Activated naive CD4-positive, alpha-beta T cell treated with anti-CD3 and anti-CD28 coated beads, Interleukin-2, amount 50 U/mL, for 16 hours (primary cell): ENCODE measurements around the gene GOLGA6L26.
"Not testable (repeated sequence)": the region's sequence is repeated elsewhere in the genome, so short reads cannot be mapped to it uniquely, and the experiment has no call there.

ENCODE experiments used
- DNase-seq: peaks from one replicate; pipeline ENCODE4 v3.0.0-alpha.2; 2020

Gene GOLGA6L26, protein sequence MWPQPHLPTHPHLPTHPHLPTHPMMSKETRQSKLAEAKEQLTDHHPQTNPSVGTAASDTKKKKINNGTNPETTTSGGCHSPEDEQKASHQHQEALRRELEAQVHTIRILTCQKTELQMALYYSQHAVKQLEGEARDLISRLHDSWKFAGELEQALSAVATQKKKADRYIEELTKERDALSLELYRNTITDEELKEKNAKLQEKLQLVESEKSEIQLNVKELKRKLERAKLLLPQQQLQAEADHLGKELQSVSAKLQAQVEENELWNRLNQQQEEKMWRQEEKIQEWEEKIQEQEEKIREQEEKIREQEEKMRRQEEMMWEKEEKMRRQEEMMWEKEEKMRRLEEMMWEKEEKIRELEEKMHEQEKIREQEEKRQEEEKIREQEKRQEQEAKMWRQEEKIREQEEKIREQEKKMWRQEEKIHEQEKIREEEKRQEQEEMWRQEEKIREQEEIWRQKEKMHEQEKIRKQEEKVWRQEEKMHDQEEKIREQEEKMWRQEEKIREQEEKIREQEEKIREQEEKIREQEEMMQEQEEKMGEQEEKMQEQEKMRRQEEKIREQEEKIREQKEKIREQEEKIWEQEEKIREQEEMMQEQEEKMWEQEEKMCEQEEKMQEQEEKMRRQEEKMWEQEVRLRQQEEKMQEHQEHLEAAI

DNA sequence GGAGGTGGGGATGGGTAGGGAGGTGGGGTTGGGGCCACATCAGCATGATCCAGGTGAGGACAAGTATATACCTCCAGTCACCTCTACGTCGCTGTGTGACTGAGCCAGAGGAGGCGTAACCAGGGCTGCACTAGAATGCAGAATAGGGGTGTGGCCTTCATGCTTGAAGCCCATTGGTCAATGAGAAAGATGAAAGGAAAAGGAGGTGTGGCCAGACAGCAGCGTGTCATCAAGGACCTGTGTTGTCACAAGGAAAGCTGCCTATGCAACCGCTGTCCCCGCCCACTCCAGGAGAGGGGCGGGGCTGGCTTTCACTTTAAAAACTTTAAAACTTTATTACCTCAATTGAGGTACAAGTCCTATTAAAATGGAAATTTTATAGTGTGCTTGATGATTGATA, at the start of gene GOLGA6L26:
Gene GOLGA6L26 (minus strand): TSS at position 101 of the 400 bp plus-strand sequence. CDS start 61 bp downstream, at position 40.
- DNase-seq, result not testable (repeated sequence)

DNA sequence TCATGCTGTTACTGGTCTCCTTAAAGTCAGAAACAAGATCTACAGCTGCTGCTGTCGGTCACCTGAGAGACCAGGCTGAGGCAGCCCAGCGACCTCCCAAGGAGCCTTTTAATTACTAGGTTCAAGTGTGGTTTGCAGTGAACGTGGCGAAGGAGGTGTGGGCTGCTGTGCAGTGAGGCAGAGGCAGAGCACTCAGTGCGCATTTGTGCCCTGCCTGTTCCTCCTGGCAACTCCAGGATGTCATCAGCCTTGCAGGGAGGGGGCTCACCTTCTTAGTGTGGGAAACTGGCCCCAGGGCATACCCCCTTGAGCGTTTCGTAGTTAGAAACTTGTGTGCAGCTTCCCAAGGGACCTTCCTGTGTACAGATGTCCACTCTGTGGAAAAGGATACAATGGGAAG, 47.2 kb upstream of the GOLGA6L26 start:
- not testable (repeated sequence) for DNase-seq

GRCh38 chr15:23380700-23381099, 46.7 kb upstream of the GOLGA6L26 start:
- DNase-seq, result not testable (repeated sequence)

- DNase-seq, result not testable (repeated sequence)
Measured at GRCh38 chr15:23378946-23379345, 45.0 kb upstream of the GOLGA6L26 start.

DNA sequence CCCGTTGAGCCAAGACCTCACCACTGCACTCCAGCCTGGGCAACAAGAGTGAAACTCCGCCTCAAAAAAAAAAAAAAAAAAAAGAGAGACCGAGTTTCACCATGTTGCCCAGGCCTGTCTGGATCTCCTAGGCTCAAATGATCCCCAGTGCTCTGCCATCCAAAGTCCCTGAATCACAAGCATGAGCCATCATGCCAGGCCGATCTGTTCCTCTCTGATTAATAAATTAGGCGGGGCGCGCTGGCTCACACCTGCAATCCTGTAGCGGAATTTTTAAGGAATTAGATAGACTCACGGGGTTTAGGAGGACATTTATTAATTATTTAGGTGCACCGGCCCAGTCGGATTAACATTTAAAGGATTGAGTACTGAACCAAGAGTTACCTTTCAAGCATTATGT, 40.2 kb upstream of the GOLGA6L26 start:
- not testable (repeated sequence) for DNase-seq

- DNase-seq, result not testable (repeated sequence)
Measured at GRCh38 chr15:23372891-23373600, 39.0 kb upstream of the GOLGA6L26 start.

- no peak for DNase-seq
Measured at GRCh38 chr15:23372284-23372683, 38.3 kb upstream of the GOLGA6L26 start.

DNA sequence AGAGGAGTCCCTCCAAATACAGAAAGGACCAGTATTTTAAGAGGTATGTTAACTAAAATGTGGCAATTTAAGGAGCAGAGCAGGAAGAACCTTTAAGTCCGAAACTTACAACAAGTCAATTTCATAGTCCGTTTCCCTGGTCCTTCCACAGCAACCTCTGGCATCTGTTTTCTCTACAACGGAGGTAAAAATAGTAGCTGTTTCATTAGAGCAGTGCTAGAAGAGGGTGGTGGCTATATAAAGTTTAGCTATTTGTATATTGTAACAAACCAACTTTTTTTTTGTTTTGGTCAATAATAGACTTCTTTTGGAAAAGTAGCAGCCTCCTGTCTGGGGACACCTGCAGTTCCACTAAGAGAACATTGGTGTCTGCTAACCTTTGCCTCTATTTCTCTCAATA, 37.9 kb upstream of the GOLGA6L26 start:
- not testable (repeated sequence) for DNase-seq

DNA sequence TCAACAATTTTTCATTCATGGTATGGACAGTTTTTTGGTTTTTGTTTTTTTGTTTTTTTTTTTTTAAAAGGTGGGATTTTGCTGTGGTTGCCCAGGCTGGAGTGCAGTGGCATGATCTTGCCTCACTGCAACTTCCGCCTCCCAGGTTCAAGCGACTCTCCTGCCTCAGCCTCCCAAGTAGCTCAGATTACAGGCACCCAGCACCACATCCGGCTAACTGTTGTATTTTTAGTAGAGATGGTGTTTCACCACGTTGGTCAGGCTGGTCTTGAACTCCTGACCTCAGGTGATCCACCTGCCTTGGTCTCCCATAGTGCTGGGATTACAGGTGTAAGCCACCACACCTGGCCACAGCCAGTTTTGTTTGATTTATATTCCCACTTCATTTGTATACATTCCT, 37.1 kb upstream of the GOLGA6L26 start:
- not testable (repeated sequence) for DNase-seq

DNA sequence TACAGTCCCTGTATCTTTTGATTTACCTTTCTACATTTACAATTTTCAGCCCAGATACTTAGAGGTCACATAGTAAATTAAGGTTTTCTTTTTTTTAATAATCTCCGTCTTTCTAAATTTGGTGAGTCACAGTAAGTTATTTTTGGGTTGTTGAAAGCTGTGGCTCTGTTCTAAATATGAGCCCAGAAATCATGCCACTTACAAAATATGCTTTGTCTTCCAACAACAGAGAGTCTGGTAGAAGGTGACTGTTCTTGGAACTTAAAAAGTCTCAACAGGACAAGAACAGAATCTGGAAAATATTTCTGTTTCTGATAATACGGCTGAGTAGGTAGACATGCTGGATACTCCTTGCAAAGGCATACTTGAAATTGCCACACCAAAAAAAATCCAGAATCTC, 36.6 kb upstream of the GOLGA6L26 start:
- DNase-seq, result no peak

GRCh38 chr15:23364261-23364660, 30.3 kb upstream of the GOLGA6L26 start:
- not testable (repeated sequence) for DNase-seq

GRCh38 chr15:23362622-23363021, 28.6 kb upstream of the GOLGA6L26 start:
- not testable (repeated sequence) for DNase-seq

DNA sequence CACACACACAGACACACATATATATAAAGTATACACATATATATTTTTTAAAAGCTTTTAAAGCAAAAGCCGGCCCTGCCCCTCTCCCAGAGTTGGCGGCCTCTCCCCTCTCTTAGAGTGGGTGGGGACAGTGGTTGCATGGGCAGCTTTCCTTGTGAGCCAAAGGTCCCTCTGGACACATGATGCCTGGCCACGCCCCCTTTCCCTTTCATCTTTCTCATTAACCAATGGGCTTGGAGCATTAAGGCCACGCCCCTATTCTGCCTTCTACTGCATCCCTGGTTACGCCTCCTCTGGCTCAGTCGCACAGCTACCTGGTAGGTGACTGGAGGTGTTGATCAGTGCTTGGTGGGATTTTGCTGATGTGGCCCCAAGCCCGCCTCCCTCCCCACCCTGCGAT, 20.5 kb upstream of the GOLGA6L26 start, which contains the start of gene GOLGA8S:
Gene GOLGA8S (plus strand): TSS at position 301 of the 400 bp plus-strand sequence. CDS start 62 bp downstream, at position 363.
- DNase-seq, result not testable (repeated sequence)

GRCh38 chr15:23311233-23311632, 22.8 kb downstream of the GOLGA6L26 start:
- not testable (repeated sequence) for DNase-seq

DNA sequence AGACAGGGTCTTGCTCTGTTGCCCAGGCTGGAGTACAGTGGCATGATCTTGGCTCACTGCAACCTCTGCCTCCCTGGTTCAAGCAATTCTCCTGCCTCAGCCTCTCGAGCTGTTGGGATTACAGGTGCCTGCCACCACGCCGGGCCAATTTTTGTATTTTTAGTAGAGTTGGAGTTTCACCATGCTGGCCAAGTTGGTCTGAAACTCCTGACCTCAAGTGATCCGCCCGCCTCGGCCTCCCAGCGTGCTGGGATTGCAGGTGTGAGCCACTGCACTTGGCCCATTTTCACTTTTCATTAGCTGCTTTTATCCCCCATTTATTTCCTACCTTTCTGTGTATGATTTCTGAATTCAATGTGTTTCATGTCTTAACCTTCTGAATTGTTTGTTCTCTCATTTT, 28.1 kb downstream of the GOLGA6L26 start:
- DNase-seq, result not testable (repeated sequence)

DNA sequence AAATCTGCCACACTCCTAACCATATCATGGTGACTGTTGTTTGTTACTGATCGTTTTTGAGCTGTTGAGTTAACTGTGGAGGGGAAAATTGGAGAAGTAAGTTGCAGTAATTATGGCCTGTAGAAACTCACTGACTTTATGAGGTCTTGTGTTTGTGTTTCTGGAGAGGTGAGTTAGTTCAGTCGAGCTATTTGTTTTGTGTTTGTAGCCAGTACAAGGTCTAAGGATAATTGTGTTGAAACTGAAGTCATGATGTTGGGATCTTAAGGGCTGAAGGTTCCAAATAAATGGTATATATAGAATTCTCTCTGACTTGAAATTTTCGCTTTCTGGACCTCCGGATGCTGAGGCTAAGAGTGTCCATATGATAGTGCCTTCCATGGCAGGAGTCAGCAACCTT, 29.2 kb downstream of the GOLGA6L26 start:
- DNase-seq, result not testable (repeated sequence)

DNA sequence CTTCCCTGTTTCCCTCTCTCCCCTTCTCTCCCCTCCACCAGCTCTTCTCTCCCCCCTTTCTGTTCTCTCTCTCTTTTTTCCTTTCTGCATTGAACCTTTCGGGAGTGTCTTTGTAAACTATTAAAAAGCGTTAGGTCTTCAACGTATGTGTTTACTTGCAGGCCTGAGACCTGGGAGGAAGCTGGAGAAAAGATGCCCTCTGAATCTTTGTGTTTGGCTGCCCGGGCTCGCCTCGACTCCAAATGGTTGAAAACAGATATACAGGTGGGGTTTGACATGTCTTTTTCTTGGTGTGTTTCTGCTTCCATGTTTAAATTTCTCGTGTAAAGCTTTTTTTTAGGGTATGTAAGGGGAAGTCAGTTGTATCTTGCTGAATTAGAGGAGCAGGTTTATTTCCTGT, 29.7 kb downstream of the GOLGA6L26 start:
- DNase-seq, result not testable (repeated sequence)

DNA sequence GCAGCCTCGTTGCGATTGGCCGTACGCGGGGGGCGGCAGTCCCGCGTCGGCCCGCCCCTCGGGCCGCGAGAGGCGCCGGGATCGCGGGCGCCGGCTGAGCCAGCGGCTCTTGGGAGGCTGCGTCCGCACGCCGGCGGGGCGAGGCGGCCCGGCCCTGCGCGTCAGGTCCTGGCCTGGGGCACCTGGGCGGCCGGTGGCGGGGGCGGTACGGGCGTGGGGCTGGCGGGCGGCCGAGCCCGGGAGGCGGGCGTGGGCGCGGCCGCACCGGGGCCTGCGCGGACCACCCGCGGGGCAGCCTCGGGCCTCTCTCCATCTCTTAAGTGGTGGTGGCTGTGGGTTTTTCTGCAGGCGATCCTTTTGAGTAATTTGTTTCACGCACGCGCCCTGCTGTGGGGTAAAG, 30.3 kb downstream of the GOLGA6L26 start:
- peak; percentile 40 for DNase-seq

DNA sequence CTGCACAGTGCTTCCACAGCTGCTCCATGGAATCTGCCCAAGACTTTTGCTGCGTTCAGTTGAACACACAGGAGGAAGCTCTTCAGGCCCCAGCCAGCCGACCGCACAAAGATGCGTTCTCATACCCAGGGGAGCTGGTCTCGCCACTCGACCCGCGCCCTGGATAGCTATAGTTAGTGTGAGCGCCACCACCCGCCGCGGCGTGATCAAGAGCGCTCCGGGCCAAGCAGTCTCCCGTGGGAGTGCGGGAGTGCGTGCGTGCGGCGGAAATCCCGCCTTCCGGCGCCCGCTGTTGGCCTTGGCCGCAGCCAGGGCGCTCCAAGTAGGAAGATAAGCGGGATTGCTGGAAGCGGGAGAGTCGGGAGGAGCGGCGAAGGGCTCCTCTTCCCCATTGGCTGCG, 30.8 kb downstream of the GOLGA6L26 start:
- not testable (repeated sequence) for DNase-seq
